SKM-1 treated with dmso at 0.1 percent for 144 hours (cell line): Measurements from ENCODE around the gene MT4.

Source experiments
- DNase-seq: peaks from one replicate; lab custom pipeline; 2025; ENCODE audit not compliant: unreplicated experiment; lab: John Stamatoyannopoulos, UW

MT4 gene

GRCh38 chr16:56601325-56601724 lies 36.5 kb downstream of the MT4 start:
- DNase-seq = no peak

DNA sequence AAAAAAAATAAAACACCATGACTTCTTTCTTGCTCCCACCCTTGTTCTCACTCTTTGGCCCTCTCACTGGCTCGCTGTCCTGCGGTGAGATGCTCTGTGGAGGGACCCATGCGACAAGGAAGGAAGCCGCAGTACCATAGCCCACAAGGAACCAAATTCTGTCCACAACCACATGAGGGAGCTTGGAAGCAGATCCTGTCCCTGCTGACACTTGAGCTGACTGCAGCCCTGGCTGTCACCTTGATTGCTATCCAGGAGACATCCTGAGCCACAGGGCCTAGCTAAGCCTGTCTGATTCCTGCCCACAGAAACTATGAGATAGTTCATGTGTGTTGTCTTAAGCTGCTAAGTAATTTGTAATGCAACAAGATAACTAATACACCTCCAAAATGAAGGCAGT lies 38.7 kb downstream of the MT4 start:
- DNase-seq = no peak

DNA sequence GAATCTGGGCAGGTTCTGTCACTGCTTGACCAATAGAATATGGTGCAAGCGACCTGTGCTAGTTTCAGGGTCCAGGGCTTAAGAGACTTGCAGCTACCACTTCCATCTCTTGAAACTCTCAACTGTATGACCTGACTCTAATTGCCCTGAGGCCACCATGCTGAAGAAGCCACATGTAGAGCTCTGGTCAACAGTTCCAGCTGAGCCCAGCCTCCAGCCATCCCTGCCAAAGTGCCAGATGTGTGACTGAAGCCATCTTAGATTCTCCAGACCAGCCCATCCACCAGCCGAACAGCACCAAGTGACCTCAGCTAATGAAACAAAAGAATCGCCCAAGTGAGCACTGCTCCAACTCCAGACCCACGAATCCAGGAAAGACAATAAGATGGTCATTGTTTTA lies 40.1 kb downstream of the MT4 start:
- DNase-seq = no peak

DNA sequence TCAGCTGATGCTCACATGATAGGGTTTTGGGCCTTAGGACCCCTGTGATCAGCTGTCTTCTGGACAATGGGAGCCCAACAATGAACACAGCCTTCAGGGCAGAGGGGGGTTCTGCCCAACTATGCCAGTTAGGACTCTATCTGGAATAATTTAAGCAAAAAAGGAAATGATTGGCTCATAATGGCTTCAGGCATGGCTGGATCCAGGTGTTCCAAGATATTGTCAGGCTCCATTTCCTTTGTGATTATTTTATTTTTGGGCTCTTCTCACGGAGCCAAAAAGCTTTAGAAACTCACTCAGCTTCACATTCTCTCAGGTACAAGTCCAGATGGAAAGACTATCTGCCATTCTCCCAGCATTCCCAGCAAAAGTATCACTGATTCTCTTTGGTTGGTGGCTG lies 40.6 kb downstream of the MT4 start:
- DNase-seq = no peak

DNA sequence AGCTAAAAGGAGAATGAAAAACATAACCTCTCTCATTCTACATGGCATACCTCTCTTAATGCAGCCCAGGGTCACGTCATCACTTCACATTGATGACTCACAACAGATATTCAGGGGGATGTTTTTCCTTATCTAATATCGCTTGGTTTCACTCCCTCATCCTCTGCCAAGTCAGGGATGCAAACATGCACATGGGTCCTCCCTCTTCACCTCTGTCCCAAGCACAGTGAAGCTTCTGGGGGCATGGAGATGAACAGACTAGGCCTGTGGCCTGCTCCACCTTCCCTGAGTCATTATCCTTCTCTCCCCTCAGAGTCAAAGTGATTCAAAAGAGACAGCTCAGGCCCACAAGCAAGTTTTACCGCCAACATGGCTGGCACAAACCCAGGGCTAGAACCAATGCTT lies 41.2 kb downstream of the MT4 start:
- no peak for DNase-seq

DNA sequence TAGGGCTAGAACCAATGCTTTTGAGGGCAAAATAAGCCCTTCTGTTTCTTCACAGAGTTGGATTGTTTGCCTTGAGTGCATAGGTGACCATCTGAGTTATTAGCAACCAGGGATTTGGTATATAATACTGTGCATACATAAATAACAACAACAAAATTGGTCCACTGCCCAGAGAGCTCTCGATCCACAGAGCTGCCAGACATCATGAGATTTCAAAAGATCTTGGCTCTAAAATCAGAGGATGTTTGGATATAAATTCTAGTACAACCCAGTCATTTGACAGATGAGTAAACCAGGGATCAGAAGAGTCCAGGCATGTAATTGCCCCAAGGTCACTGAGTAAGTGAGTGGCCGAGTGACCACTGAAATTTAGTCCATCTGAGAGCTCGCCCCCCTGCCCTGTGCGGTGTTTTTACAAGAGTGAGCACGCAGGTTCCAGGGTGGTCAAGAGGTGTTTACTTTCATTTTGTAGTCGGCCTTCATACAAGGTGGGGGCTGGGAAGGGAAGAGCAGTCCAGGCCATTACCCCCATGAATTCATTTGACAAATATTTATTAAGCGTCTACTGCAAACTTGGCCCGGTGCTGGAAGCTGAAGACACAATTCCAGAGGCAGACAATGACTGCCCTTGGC lies 41.7 kb downstream of the MT4 start:
- DNase-seq = no peak

DNA sequence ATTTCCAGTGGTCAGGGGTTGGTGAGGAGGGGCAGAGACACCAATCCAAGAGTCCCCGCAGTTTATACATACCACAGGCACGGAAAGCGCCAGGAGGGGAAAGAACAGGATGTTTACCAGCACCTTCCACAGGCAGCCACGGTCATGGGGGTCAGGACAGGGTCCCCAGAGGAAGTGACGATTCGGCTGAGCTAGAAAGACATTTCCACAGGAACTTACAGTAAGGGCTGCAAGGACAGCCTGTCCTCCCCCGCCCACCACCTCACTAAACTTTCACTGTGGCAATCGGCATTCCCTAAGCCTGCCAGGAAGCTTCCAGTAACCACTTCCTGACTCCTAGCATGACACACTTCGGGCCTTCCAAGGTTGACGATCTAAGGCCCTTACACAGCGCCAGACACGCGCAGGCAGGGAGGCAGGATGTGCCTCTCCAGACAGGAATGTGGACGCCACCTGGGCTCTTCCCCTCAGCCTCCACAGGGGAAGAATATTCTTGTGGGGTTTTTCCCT lies 42.3 kb downstream of the MT4 start:
- DNase-seq = no peak

GRCh38 chr16:56607675-56608042 lies 42.8 kb downstream of the MT4 start:
- DNase-seq = no peak

- DNase-seq = peak; percentile 98
Observed at GRCh38 chr16:56608043-56608875, 43.4 kb downstream of the MT4 start, which contains the start of gene MT2A. Gene MT2A, plus strand, starts transcription at chr16:56608584. Its CDS starts 72 bp downstream, at chr16:56608656.

- DNase-seq = no peak
Observed at GRCh38 chr16:56608876-56609462, 44.1 kb downstream of the MT4 start.

- DNase-seq = peak; percentile 84
Observed at GRCh38 chr16:56609463-56609921, 44.6 kb downstream of the MT4 start.

- DNase-seq = no peak
Observed at GRCh38 chr16:56610017-56610608, 45.2 kb downstream of the MT4 start.

GRCh38 chr16:56610609-56611111 lies 45.8 kb downstream of the MT4 start:
- DNase-seq = no peak

DNA sequence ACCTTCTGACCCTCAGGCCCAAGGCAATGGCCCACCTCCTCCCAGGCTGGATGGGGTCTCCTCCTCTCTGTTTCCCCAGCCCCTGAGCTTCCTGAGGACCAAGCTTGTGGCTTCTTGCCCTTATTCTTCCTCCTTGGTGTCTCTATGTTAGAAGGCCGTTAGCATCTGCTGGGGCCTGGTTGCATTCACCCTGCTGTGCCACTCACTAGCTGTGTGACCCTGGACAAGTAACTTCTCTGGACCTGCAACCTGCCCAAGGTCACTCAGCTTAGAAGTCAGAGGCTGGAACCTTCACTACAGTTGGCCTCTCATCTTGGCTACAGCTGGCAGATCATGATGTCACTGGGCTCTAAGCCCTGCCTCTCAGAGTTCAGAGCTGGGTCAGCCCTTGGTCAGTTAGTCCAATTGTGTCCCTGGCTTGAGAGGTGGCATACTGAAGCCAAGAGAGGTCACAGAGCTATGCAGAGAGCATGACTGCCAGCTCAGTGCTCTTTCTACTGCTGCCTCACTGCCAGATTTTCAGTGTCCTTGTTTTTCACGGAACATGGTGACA lies 46.5 kb downstream of the MT4 start:
- DNase-seq = no peak

GRCh38 chr16:56613706-56614105 lies 48.8 kb downstream of the MT4 start:
- DNase-seq = no peak

GRCh38 chr16:56614549-56614991 lies 49.7 kb downstream of the MT4 start:
- no peak for DNase-seq

DNA sequence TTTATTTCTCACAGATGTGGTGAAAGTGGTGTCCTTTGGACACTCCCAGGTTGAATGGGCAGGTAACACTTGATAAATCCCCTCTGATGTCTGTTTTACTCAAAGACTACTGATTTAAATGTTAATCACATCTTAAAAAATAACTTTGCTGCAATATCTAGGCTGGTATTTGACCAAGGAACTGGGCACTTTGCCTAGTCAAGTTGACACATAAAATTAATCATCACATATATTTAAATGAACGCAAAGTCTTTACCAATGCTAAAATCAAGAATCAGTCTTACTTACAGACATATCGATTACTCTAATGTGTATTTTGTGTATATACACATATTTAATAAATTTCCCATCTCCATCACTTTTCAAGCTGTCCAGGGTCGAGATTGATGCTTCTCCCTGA lies 50.5 kb downstream of the MT4 start:
- DNase-seq = no peak

- DNase-seq = no peak
Observed at GRCh38 chr16:56616608-56617211, 51.8 kb downstream of the MT4 start.

DNA sequence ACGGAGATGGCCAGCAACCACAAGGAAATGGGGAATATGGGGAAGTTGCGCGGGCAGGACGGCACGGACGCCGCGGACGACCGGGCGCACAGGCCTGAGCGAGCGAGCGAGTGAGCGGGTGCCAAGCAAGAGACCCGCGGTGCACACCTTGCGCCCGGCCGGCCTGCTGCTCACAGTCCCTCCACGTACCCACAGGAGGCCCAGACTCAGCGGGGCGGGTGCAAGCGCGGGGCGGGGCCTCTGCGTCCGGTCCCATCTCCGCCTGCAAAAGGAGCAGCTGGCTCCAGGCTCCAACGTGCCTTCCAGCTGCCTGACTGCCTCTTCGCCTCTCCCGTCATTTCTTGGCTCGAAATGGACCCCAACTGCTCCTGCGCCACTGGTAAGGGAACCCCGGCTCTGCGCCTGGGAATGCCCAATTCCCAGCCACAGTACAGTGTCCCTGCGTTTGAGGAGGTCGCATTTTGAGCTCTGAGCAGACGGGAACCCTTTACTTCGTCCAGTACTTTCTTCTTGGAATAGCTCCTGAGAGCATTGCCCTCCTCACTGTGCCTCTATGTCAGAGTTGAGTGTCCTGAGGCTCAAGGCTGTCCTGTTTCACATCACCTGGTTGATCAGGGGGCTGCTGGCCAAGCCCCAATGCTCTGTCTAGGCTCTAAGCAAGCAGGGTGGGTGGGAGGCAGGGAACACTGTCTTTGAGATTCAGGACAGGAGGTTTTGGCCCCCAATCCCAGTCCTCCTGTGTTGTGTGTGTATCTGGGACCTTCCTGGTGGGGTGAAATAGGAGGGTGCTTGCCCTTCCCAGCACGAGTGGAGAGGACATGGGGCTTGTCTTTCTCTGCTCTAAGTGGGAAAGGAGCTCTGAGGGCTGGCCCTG lies 52.6 kb downstream of the MT4 start:
- no peak for DNase-seq

- DNase-seq = no peak
Observed at GRCh38 chr16:56618138-56618537, 53.3 kb downstream of the MT4 start.
